Tibial nerve (tissue), 4 donors: Measurements from ENCODE around the gene ERI3. TPM values are rescaled to one million over a fixed set of nuclear protein-coding genes. Genes with fewer than 3 reads are reported as not detected.

Experiments used
- DNase-seq, 2 donors: peaks; one replicate each; pipeline ENCODE4 v3.0.0-alpha.2; 2019; ENCODE audit warnings: low spot score in 2 of 2
- H3K27ac ChIP-seq, 4 donors: fragments of 200-600 bp; sonication (generic) in 3 of 4; one replicate each; pipeline ENCODE4 v1.5.1; 2017 to 2019; ENCODE audit warnings: mild to moderate bottlenecking in 1 of 4
- H3K27me3 ChIP-seq, 2 donors: fragments of 200-600 bp; sonication (generic) in 1 of 2; one replicate each; pipeline versions ENCODE4 v1.5.1 to v1.6.0; 2017 to 2019
- H3K36me3 ChIP-seq, 3 donors: fragments of 200-600 bp; sonication (generic); one replicate each; pipeline ENCODE4 v1.5.1; 2018 to 2019
- H3K4me1 ChIP-seq, 4 donors: fragments of 200-600 bp; sonication (generic) in 3 of 4; one replicate each; pipeline ENCODE4 v1.5.1; 2017 to 2019
- H3K4me3 ChIP-seq, 4 donors: fragments of 200-600 bp; sonication (generic) in 3 of 4; one replicate each; pipeline ENCODE4 v1.5.1; 2017 to 2019; ENCODE audit warnings: mild to moderate bottlenecking in 1 of 4, moderate library complexity in 1 of 4
- H3K9me3 ChIP-seq, 4 donors: fragments of 200-600 bp; sonication (generic) in 3 of 4; one replicate each; pipeline ENCODE4 v1.5.1; 2017 to 2019
- CTCF ChIP-seq, 5 experiments: fragments of 200-600 bp in 3 of 5; fragments of 450-650 bp in 2 of 5; sonication (generic) in 3 of 5; IDR thresholded peaks; one replicate each; pipeline ENCODE4 v1.5.1; 2016 to 2019; ENCODE audit warnings: antibody characterized with exemption in 5 of 5, mild to moderate bottlenecking in 3 of 5, moderate library complexity in 2 of 5
- EP300 ChIP-seq, 2 donors: sonication (generic); formaldehyde crosslinking; IDR thresholded peaks; one replicate each; pipeline ENCODE4 v1.6.1; 2017; ENCODE audit warnings: antibody characterized with exemption in 2 of 2, mild to moderate bottlenecking in 1 of 2
- POLR2A ChIP-seq, 2 donors: fragments of 450-650 bp; IDR thresholded peaks; one replicate each; pipeline ENCODE4 v1.6.1; 2017; ENCODE audit warnings: antibody characterized with exemption in 2 of 2, mild to moderate bottlenecking in 2 of 2, moderate library complexity in 2 of 2
- WGBS, 2 donors: methylation state at CpG; one replicate each; pipeline ENCODE4 v1.1.5; 2018; 5-methylcytosine and 5-hydroxymethylcytosine counted together
- total RNA-seq, 4 donors: library from RNA; depleted of rRNA; stranded (reverse); fragments of >200 nt; gene quantifications; one replicate each; pipeline ENCODE4 v1.1.0, GENCODE V29; 2016

The ERI3 gene
- total RNA-seq, 4 donors from 2014 or later = 60.1 to 82.2 (median 66.5) TPM

GRCh38 chr1:44221769-44222168 lies 133.3 kb downstream of the ERI3 start:
- Histone ChIP-seq H3K4me3 (no peak overlapping the region), H3K4me1 (peaks cover 0 to 9% (median 0%) of the 10 kb centered on the region in 4 donors), H3K27me3 (no peaks in the 10 kb centered on the region), H3K36me3 (peaks cover 0 to 68% (median 5%) of the 10 kb centered on the region in 3 donors), H3K27ac (no peak overlapping the region), H3K9me3 (no peaks in the 10 kb centered on the region)
- TF ChIP-seq CTCF (IDR thresholded peaks at IDR 0.05) = no peak
- TF ChIP-seq POLR2A (IDR thresholded peaks at IDR 0.05) = no peak
- no peak for TF ChIP-seq EP300 (IDR thresholded peaks at IDR 0.05)
- DNase-seq = no peak
- WGBS, 2 donors = 89 to 90% methylated on average over 23 of the region's 23 CpGs

- H3K27ac ChIP-seq = no peak overlapping the region
- WGBS, 2 donors = 86 to 88% methylated on average over 10 of the region's 10 CpGs
- peaks cover 0 to 73% (median 5%) of the 10 kb centered on the region in 3 donors for H3K36me3 ChIP-seq
Observed at GRCh38 chr1:44220755-44221154, 134.3 kb downstream of the ERI3 start.

GRCh38 chr1:44220001-44220751 lies 134.9 kb downstream of the ERI3 start:
- 64 to 71% methylated on average over 19 to 30 of the region's 31 CpGs for WGBS, 2 donors
- Histone ChIP-seq H3K9me3 (no peaks in the 10 kb centered on the region), H3K27me3 (no peaks in the 10 kb centered on the region), H3K27ac (no peak overlapping the region), H3K36me3 (peaks cover 0 to 78% (median 5%) of the 10 kb centered on the region in 3 donors), H3K4me3 (no peak overlapping the region), H3K4me1 (peaks cover 0 to 9% (median 0%) of the 10 kb centered on the region in 4 donors)
- no peak for DNase-seq
- no peak for TF ChIP-seq CTCF (IDR thresholded peaks at IDR 0.05)
- no peak for TF ChIP-seq EP300 (IDR thresholded peaks at IDR 0.05)
- no peak for TF ChIP-seq POLR2A (IDR thresholded peaks at IDR 0.05)

More at GRCh38 chr1:44220755-44221154, 134.3 kb downstream of the ERI3 start:
- Histone ChIP-seq H3K9me3 (no peaks in the 10 kb centered on the region), H3K27me3 (no peaks in the 10 kb centered on the region), H3K4me1 (peaks cover 0 to 9% (median 0%) of the 10 kb centered on the region in 4 donors), H3K4me3 (no peak overlapping the region)
- TF ChIP-seq CTCF (IDR thresholded peaks at IDR 0.05) (no peak), POLR2A (IDR thresholded peaks at IDR 0.05) (no peak), EP300 (IDR thresholded peaks at IDR 0.05) (no peak)
- no peak for DNase-seq

- TF ChIP-seq EP300 (IDR thresholded peaks at IDR 0.05) (no peak), CTCF (IDR thresholded peaks at IDR 0.05) (no peak), POLR2A (IDR thresholded peaks at IDR 0.05) (no peak)
- Histone ChIP-seq H3K27me3 (no peaks in the 10 kb centered on the region), H3K9me3 (no peaks in the 10 kb centered on the region), H3K27ac (no peak overlapping the region), H3K4me3 (no peak overlapping the region), H3K4me1 (peaks cover 0 to 15% (median 1%) of the 10 kb centered on the region in 4 donors), H3K36me3 (peaks cover 0 to 86% (median 5%) of the 10 kb centered on the region in 3 donors)
- WGBS, 2 donors = 82 to 88% methylated on average over 6 of the region's 6 CpGs
- DNase-seq = no peak
Observed at GRCh38 chr1:44219301-44219626, 135.8 kb downstream of the ERI3 start.

- peaks cover 0 to 21% (median 4%) of the 10 kb centered on the region in 4 donors for H3K4me1 ChIP-seq
- DNase-seq = no peak
- H3K27ac ChIP-seq = no peak overlapping the region
- H3K4me3 ChIP-seq = no peak overlapping the region
- H3K36me3 ChIP-seq = peaks cover 0 to 86% (median 5%) of the 10 kb centered on the region in 3 donors
- TF ChIP-seq POLR2A (IDR thresholded peaks at IDR 0.05) (no peak), CTCF (IDR thresholded peaks at IDR 0.05) (no peak), EP300 (IDR thresholded peaks at IDR 0.05) (no peak)
- H3K27me3 ChIP-seq = no peaks in the 10 kb centered on the region
- H3K9me3 ChIP-seq = no peaks in the 10 kb centered on the region
- 89 to 92% methylated on average over 24 of the region's 24 CpGs for WGBS, 2 donors
Observed at GRCh38 chr1:44218503-44219300, 136.4 kb downstream of the ERI3 start.
